Right hindlimb (tissue), 1 donor: ENCODE results near the gene HS3ST6.
A peak's percentile ranks its signal among the peaks of the same experiment; 100 is the strongest.
"Not testable (repeated sequence)": the region's sequence is repeated elsewhere in the genome, so short reads cannot be mapped to it uniquely, and the experiment has no call there.

Experiments
- DNase-seq: peaks from one replicate; pipeline ENCODE4 v3.0.0-alpha.2; 2018

HS3ST6 gene

DNA sequence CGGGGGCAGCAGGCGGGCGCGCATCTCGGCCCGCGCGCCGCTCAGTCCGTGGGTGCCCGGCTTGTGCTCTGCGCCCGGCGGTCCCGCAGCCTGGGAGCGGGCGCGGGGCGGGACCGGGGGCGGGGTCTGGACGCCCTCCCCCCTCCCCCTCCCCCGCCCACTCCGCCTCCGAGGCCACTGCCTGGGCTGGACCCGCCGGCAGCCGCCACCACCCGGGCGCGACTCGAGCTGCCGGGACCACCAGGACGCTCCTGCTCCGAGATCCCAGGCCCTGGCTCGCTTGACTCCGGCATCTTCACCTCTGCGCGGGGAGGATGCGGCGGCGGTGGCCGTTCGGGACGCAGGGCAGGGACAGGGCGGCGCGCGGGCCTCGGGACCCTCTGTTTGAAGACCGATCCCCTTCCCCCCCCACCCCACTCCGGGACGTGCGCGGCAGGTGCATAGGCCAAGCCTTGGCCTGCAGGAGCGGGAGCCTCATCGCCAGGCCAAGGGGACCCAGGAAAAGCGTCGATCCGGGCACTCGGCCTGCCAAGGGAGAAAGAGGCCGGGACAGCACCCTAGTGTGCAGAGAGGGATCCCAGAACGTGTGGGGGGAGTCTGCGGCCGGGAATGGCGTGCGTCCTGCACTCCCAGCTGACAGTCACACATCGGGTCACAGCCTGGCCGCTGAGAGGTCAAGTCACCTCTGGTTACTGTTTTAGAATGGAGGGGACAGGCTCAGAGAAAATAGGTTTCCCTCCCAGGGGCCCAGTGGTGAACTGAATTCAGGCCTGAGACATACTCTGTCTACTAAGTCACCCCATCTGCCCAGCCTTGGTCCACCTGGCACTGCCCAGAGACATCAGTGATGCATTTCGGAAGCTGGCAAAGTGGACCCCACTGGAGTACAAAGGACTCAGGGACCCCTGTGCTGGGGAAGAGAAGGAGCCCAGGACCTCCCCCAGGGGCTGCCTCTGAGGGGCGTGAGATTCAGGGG, at the start of gene HS3ST6:
HS3ST6 (minus strand) TSS at position 65 of the 976 bp plus-strand sequence. CDS start 92 bp downstream, outside the sequence.
- no peak for DNase-seq

DNA sequence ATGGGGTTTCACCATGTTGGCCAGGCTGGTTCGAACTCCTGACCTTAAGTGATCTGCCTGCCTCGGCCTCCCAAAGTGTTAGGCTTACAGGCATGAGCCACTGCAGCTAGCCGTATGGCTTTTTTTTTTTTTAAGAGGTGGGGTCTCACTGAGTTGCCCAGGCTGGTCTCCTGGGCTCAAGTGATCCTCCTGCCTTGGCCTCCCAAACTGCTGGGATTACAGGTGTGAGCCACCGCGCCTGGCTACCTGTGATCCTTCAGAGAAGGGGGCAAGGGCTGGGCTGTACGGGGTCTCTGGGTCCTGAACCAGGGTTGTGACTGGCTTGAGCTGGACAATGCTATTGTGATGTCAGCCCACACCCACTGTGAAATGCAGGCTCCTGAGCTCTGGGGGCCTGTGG, 48.2 kb upstream of the HS3ST6 start, which contains the start of gene RNF151:
RNF151 (plus strand) TSS at position 397 of the 400 bp plus-strand sequence. CDS start 26 bp downstream, outside the sequence.
- no peak for DNase-seq

DNA sequence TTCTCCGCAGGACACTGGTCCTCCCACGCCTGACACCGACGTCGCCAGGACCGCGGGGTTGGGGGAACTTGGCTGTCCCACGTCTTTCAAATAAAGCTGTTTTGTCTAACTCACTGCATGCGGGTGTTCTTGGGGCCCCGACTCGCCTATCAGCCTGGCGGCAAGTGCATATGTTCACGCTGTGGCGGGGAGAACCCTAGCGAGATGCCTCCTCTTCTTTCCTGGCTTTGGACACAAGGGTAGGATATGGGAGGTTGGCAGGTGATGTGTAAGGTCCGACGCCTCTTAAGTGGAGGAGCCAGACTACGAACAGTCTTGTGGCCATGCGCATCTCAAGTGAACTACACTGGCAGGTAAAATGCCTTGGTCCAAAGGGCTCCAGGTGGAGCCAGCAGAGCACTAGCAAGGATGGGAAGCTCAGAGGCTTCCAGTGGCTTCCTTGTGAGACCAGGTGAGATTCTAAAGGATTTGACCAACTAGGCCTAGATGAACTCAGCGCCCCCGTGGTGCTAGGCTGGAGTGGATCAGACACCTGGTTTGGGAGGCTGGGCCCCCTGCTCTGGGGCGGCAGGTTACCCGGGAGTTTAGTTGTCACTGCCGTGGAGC, 47.3 kb upstream of the HS3ST6 start:
- no peak for DNase-seq

DNA sequence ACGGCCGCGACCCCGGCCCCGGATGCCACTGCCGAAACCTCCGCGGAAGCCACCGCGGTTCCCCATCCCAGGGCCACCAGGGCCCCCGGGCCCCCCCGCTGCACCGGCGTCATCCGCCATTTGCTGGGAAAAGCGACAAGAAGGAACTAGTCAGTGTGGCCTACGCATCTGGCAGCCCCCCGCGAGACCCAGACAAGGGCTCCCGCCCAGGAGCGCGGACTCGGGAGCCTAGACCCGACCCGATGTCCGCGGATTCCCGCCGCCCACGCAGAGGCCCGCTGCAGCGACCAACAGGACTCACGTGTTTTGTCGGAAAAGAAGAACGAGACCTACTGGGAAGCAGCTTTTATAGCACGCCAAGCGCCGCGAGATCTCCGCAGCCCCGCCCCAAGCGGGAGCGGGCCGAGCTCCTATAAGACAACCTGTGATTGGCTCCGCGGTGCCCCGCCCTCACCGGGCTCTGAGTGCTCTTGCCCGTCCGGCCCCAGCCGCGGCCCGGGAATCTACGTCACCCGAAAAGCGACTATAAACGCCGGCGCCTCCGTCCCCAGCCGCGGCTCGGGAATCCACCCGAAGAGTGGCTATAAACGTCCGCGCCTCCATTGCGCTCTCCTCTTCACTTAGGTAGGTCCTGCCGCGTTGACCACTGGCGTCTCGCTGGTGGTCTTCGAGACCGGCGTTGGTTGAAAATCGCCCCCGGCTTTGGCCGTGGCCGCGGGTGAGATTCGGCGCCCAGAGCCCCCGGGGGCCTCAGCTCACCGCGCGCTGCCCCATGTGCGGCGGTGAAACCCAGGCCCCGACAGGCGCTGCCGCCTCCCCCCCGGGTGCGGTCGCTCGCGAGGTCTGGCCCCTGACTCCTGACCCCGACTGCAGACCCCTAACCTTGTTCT, 46.5 kb upstream of the HS3ST6 start, which contains the start of gene RPS2:
RPS2 (minus strand) TSS at position 321 of the 890 bp plus-strand sequence; CDS start at position 120, 201 bp downstream.
- peak; percentile 99 for DNase-seq

DNA sequence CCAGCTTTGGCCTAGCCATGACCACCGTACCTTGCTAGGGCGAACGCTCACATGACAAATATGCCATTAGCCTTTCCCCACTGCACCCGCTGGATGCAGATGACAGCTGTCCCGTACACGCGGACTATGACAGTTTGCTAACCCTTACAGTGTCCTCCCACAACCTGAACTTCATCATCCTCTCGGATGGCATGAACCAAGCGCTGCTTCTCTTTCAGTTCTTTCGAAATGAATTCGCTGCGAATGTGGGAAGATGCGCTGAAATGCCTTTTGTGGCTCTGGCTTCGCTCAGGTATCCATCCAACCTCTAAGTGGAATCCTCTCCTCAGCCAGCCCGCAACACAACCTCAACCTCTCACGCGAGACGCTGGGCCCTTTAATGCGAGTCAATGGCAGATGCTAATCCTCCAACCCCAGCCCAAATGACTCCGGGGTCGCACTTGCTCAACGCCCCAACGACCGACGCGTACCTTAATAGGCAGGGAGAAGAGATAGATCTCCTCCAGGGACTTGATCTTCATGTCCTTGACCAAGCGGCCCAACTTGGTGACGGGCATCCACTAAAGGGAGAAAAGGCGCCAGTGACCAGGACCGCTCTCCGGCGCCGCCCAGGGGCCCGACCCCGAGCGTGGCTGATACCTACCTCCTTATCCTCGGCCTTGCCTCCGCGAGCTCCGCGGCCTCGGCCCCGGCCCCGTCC, 45.7 kb upstream of the HS3ST6 start:
- no peak for DNase-seq

DNA sequence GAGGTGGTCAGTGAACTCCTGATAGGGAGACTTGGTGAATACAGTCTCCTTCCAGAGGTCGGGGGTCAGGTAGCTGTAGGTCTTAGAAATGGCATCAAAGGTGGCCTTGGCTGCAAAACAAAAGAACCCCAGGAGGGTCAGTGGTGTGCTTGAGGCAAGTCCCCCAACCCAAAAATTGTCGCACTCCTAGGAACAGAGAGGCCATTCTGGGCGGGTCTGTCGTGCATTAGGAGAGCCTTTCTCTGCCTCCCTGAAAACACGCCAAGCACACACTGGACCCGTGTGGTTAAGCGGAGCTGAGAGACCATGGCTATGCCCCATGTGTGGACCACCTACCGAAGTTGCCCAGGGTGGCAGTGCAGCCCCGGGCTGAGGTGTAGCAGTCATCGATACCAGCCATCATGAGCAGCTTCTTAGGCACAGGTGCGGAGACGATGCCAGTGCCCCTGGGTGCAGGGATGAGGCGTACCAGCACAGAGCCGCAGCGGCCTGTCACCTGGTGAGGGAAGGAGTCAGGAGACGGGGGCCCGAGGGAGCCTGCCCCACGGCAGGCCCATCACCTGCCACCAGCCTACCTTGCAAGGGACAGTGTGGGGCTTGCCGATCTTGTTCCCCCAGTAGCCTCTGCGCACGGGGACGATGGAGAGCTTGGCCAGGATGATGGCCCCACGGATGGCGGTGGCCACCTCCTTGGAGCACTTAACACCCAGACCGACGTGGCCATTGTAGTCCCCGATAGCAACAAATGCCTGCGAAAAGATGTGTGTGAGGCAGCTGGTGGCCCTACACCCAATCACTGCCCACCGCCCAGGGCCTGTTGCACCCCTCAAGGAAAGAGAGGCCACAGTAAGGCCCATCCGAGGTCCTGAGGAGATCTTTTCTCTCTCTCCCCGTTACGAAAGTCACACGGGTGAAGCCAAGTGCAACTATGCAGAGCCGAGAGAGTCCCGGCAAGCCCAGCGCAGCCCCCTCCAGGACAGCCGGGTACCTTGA, 44.2 kb upstream of the HS3ST6 start:
- not testable (repeated sequence) for DNase-seq

DNA sequence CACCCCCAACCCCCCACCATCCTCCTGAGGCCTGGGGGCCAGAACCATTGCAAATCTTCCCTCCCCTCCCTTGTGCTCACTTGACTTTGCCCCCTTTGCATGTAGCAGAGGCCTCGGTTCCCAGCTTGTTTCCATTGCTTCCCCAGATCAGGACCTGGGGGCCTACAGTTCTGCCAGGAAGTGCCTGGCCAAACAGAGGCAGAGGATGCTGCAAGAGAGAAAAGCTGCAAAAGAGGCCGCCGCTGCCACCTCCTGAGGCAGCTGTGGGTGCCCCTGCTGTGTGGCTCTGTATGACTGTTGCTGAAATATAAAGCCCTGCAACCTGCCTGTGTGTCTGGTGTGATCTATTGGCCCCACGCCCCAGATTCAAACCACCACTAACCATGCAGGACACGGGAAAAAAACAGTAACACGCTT, 43.4 kb upstream of the HS3ST6 start:
- no peak for DNase-seq

DNA sequence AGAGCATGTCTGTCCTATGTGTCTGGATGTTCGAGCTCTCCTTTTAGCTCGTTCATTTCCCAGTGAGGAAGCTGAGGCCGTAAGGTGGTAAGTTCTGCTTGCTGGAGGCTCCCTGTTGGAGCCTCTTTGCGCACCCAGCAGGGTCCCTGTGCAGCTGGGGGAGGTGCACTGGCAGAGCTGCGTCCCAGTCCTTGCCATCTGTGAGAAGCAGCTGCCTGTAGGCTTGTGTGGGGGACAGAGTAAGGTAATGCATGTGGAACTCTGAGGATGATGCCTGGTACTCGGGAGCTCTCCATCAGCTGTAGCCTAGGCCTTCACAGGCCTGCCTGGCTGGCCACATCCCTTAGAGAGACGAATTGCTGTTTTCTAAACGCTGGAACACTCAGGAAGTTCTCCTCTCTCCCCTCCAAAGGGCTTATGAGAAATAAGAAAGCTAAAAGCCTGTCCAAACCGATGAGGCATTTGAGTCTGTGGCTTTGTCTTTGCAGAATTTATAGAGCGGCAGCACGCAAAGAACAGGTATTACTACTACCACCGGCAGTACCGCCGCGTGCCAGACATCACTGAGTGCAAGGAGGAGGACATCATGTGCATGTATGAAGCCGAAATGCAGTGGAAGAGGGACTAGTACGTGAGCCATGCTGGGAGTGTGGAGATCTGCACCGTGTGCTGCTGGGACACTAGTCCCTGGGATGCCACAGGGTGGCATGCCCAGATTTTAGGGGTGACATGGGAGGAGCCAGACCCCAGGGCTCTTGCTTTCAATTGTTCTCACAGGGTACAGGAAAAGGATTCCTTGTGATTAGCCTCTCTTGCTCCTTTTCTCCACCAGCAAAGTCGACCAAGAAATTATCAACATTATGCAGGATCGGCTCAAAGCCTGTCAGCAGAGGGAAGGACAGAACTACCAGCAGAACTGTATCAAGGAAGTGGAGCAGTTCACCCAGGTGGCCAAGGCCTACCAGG, 42.7 kb upstream of the HS3ST6 start:
- peak; percentile 34 for DNase-seq

DNA sequence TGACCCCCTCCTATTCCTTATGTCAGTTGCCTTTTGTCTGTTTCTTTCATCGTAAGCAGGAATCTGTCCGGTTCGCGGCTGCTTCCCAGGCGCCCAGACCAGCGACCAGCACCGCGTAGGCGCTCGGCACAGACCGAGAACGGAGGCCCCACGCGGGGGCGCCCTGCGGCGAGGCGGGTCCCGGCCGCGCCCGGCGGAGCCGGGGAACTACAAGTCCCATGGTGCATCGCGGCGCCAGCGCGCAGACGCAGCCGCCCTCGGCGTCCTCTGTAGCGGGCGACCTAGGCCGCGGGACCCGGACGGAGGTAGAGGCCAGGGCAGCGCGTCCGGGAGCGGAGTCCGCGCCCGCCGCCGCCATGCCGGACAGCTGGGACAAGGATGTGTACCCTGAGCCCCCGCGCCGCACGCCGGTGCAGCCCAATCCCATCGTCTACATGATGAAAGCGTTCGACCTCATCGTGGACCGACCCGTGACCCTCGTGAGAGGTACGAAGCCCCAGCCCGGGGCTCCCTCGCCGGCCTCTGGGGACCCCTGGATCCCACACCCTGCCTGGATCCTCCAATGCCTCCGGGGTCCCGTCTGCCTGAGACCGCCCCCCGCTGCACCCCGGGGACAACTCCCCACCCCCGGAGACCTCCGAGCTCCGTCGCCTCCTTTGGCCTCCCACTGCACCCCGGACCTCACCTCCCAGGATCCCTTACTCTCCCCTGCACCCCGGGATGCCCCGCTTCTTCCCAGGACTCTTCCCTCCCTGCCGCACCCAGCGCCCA, 41.2 kb upstream of the HS3ST6 start, which contains the start of gene NDUFB10:
NDUFB10 (plus strand) TSS at position 270 of the 771 bp plus-strand sequence; CDS start at position 357, 87 bp downstream.
- peak; percentile 92 for DNase-seq

DNA sequence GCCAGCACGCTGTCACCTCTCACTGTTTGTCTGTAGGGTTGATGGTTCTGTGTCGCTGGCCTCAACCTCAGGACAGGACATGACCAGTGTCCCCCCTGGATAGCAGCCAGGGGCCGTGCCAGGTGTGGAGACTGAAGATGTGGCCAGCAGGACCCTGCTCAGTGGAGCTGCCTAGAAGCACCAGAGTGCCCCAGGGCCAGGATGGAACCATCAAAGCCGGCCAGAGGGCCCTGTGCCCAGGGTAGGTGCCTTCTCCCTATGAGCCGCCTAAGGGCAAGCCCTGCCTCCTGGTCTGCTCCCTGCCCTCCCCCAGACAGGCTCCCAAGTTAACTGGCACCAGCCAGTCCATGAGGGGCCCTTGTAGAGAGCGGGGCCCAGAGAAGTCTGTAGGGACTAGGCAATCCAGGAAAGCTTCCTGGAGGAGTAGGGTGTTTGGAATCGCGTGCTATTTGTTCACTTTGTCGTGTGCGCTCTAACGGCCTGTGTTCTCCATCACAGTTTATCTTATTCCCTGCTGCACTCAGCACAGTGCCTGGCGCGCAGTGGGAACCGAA, 40.6 kb upstream of the HS3ST6 start:
- peak; percentile 42 for DNase-seq

DNA sequence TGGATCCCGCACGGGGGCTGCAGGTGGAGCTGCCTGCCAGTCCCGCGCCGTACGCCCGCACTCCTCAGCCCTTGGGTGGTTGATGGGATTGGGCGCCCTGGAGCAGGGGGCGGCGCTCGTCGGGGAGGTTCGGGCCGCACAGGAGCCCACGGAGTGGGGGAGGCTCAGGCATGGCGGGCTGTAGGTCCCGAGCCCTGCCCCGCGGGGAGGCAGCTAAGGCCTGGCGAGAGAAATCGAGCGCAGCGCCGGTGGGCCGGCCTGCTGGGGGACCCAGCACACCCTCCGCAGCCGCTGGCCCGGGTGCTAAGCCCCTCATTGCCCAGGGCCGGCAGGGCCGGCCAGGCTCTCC, 39.9 kb upstream of the HS3ST6 start:
- DNase-seq: peak; percentile 20

DNA sequence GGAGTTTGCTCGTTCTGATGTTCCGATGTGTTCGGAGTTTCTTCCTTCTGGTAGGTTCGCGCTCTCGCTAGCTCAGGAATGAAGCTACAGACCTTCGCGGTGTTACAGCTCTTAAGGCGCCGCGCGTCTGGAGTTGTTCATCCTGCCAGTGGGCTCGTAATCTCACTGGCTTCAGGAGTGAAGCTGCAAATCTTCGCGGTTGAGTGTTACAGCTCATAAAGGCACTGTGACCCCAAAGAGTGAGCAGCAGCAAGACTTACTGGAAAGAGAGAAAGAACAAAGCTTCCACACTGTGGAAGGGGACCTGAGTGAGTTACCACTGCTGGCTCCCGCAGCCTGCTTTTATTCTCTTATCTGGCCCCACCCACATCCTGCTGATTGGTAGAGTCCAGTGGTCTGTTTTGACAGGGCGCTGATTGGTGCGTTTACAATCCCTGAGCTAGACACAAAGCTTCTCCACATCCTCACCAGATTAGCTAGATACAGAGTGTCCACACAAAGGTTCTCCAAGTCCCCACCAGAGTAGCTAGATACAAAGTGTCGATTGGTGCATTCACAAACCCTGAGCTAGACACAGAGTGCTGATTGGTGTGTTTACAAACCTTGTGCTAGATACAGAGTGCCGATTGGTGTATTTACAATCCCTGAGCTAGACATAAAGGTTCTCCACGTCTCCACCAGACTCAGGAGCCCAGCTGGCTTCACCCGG, 39.4 kb upstream of the HS3ST6 start:
- not testable (repeated sequence) for DNase-seq

DNA sequence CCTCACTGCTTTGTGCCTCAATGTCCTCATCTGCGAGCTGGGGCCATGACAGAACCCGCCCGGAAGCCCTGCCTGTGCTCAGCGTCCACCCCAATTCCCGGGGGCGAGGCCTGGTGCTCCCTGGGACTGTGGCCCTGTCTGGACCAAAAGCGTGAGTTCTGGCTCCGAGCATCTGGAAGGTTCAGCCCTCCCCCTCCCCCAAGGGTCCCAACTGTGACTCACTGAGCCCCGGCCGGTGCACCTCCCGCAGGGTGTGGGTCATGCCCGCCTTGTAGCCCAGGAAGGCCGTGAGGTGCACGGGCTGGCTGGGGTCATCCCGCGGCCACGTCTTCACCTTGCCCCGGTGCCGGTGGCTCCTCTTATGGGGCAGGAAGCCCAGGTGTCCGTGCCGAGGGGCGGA, 35.5 kb upstream of the HS3ST6 start:
- peak; percentile 18 for DNase-seq

DNA sequence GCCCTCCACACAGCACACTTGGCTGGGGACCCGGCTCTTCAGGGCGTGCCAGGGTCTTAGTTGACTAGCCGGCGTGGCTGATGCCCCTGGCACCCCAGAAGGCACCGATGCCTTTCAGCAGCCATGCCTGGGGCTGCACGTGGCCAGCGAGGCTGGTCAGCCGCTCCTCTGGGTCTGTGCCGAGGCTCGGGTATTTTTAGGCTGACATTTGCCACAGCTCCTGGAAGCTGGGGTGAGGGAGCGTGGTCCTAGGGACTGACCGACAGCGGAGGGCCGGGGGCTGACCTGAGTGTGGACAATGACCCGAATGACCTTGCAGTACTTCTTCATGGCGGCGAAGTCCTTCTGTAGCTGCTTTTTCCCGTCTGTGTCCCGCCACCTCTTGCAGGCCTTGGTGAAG, 32.3 kb upstream of the HS3ST6 start:
- DNase-seq: peak; percentile 17

DNA sequence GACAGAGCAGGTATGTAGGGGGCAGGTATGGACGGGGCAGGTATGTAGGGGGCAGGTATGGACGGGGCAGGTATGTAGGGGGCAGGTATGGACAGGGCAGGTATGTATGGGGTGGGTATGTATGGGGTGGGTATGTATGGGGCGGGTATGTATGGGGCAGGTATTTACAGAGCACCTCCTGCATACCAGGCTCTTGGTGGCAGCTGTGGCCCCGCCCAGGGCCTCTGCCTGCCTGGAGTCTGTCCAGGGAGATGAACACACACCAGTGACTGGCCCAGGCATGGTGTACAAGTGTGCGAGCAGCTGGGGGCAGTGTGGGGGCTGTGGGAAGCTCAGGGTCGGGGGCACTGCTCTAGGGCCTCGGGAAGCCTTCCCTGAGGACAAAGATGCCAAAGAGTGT, 31.8 kb upstream of the HS3ST6 start:
- DNase-seq: peak; percentile 18

DNA sequence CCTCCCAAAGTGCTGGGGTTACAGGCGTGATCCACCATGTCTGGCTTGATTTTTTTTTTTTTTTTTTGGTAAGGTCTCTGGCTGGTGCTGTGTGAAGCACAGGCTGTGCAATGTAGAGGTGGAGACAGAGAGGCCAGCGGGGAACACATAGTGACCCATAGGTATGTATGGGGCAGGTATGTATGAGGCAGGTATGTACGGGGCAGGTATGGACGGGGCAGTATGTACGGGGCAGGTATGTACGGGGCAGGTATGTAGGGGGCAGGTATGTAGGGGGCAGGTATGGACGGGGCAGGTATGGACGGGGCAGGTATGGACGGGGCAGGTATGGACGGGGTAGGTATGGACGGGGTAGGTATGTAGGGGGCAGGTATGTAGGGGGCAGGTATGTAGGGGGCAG, 31.3 kb upstream of the HS3ST6 start:
- DNase-seq: no peak

DNA sequence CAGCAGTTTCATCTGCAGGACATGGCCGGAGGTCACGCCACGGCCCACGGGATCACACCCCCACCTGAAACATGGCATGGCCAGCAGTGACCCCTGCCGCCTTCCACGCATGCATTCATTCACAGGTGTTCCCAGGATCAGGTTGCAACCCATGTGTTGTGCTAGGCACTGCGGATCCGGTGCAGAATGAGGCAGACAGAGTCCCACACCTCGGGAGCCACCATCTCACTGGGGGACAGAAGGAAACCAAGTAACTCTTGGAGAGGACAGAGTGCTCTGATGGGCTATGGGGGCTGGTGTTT, 29.1 kb upstream of the HS3ST6 start:
- no peak for DNase-seq
